Measurements from ENCODE around the gene POLR3H.

The POLR3H gene

DNA sequence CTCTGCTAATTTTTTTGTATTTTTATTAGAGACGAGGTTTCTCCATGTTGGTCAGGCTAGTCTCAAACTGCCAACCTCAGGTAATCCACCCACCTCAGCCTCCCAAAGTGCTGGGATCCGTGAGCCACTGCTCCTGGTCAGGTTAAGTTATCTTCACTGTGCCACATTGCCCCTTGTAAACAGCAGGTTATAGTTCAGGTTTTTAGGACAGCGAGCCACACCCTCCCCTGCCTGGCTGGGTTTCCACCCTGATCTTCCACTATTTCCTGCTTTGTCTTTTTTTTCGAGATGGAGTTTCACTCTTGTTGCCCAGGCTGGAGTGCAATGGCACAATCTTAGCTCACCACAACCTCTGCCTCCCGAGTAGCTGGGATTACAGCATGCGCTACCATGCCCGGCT lies 59.2 kb downstream of the POLR3H start:
- DNase-seq (ENCODE audit: low read depth in 2 of 2), result no peak

- no peak for DNase-seq (ENCODE audit: low read depth in 2 of 2)
These were observed 61.8 kb downstream of the POLR3H start for GRCh38 chr22:41482319-41482935.

DNA sequence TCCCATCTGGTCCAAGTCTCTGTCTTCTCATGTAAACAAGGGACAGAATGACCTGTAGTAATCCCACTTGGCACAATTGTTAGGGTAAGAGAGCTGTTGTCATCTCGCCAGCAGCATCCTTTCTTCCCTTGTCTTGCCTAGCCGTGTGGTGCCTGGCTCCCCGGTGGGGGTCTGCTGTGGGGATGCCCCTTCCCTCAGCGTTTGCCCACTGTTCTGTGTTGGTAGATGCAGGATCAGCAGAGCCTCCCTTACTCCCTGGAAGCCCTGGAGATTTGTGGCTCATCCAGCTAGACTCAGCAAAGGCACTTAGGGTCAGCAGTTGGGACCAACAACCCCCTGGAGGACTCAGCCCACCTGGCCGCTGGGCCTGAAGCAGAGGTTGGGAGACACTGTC lies 62.3 kb downstream of the POLR3H start:
- DNase-seq (ENCODE audit: low read depth in 2 of 2), result no peak

DNA sequence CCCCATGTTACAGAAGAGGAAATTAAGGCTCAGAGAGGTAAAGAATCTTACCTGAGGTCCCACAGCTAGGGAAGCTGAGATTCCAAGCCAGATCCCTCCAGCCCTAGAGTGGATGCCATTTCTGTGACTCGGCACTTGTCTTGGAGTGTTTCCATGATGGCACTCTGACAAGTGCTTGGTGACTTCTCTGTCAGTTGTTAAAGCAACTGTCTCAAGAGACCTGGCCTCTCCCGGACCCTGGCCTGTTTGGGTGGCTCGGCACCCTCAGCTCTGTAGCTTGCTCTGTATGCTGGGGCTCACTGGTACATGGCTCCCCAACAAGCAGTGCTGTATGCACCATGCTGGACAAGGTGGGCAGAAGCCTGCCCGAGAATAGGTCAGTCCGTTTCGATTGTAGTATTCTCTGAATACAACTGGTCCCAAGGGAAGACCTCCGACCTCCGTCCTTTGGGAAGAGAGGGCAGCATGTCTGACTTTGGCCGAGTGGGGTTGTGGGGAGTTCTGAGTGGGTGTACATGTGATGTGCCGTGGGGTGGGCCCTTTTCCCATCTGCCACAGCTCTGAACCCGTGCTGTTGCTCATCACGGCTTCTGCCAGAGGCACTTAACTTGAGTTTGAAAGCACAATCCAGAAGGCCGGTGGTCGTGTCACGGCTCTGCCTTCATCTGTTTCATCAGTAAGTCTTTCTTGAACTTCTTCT lies 63.0 kb downstream of the POLR3H start:
- no peak for DNase-seq (ENCODE audit: low read depth in 2 of 2)

- no peak for DNase-seq (ENCODE audit: low read depth in 2 of 2)
These were observed 63.9 kb downstream of the POLR3H start for GRCh38 chr22:41480397-41480735.

DNA sequence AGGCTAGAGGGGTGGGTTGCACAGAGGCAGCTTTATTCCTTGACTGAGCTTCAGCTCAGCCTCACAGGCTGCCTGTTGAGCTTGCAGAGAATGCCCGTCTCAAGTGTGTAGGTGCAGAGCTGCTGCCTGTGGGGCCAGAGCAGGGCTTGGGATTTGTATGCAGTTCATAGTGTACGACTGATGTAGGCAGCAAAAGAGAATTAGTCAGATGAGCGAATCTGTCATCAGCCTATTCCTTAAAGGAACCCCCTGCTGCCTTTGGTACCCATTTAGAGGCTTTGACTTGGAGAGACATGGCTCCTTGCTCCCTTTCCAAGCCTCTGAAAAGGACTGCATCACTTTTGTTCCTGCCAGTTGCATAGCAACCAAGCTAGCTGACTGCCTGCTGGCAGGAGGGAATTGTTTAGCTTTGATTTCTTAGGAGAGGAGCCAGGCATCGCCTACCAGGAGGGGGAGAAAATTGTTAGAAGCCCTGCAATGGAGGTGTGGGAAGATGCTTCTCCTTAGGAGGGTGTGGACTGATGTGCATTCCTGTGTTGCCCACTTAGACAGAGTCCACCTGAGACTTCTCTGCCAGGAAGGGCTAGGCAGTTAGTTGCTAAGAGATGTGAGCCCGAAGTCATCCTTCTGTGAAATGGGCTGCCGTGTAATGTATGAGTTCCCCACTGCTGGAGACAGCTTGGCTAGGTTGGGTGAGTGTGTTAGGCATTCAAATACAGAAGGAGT lies 64.4 kb downstream of the POLR3H start:
- no peak for DNase-seq (ENCODE audit: low read depth in 2 of 2)

GRCh38 chr22:41478891-41479521 lies 65.3 kb downstream of the POLR3H start:
- no peak for DNase-seq (ENCODE audit: low read depth in 2 of 2)

DNA sequence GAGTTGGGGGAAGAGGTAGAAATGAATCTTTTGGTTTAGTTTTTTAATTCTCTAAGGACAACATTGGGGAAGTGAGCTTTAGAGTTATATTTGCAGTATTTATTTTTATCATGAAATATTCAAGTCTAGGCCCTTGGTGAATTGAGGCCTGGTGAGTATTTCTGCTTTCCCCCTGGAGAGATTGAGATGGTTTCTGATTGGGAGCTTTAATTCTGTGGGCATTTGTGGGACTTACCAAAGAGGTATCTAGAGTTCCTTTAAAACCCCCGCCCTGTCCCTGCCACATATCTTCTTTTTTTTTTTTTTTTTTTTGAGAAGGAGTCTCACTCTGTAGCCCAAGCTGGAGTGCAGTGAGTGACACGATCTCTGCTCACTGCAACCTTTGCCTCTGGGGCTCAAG lies 65.8 kb downstream of the POLR3H start:
- DNase-seq (ENCODE audit: low read depth in 2 of 2), result no peak

All from stimulated activated CD8-positive, alpha-beta memory T cell treated with anti-CD3 and anti-CD28 coated beads, Interleukin-7, amount 100 ng/mL, for 1 hour (primary cell).